Effector CD4-positive, alpha-beta T cell (primary cell): ENCODE measurements around the gene PELI3.
"Not testable (repeated sequence)": the region's sequence is repeated elsewhere in the genome, so short reads cannot be mapped to it uniquely, and the experiment has no call there.

Source experiments
- DNase-seq: peaks from one replicate; pipeline ENCODE4 v3.0.0-alpha.2; 2020

The PELI3 gene

GRCh38 chr11:66447012-66447411 lies 19.7 kb upstream of the PELI3 start:
- no peak for DNase-seq

- DNase-seq = no peak
Observed at GRCh38 chr11:66448523-66448922, 18.2 kb upstream of the PELI3 start.

- DNase-seq = no peak
Observed at GRCh38 chr11:66450560-66450959, 16.1 kb upstream of the PELI3 start.

GRCh38 chr11:66451663-66452062 lies 15.0 kb upstream of the PELI3 start:
- DNase-seq = no peak

GRCh38 chr11:66454247-66454646 lies 12.5 kb upstream of the PELI3 start:
- DNase-seq = no peak

GRCh38 chr11:66454828-66455227 lies 11.9 kb upstream of the PELI3 start:
- no peak for DNase-seq

GRCh38 chr11:66457826-66458225 lies 8.9 kb upstream of the PELI3 start:
- DNase-seq = no peak

- DNase-seq = no peak
Observed at GRCh38 chr11:66459138-66459778, 7.4 kb upstream of the PELI3 start.

- DNase-seq = no peak
Observed at GRCh38 chr11:66462010-66462409, 4.7 kb upstream of the PELI3 start.

GRCh38 chr11:66462911-66463310 lies 3.8 kb upstream of the PELI3 start:
- DNase-seq = no peak

- not testable (repeated sequence) for DNase-seq
Observed at GRCh38 chr11:66464116-66464515, 2.6 kb upstream of the PELI3 start.

- no peak for DNase-seq
Observed at GRCh38 chr11:66464916-66465315, 1.8 kb upstream of the PELI3 start.

- no peak for DNase-seq
Observed at GRCh38 chr11:66465373-66466224, 1.1 kb upstream of the PELI3 start.

GRCh38 chr11:66467034-66467659 lies 442 bp downstream of the PELI3 start:
- no peak for DNase-seq

GRCh38 chr11:66467756-66468155 lies 1.1 kb downstream of the PELI3 start:
- no peak for DNase-seq

- DNase-seq = no peak
Observed at GRCh38 chr11:66468691-66469090, 2.0 kb downstream of the PELI3 start.

- DNase-seq = no peak
Observed at GRCh38 chr11:66469441-66469840, 2.7 kb downstream of the PELI3 start.

- no peak for DNase-seq
Observed at GRCh38 chr11:66470015-66470414, 3.3 kb downstream of the PELI3 start.

- no peak for DNase-seq
Observed at GRCh38 chr11:66471142-66471541, 4.4 kb downstream of the PELI3 start.

- DNase-seq = no peak
Observed at GRCh38 chr11:66472054-66472453, 5.3 kb downstream of the PELI3 start.

GRCh38 chr11:66473167-66473566 lies 6.5 kb downstream of the PELI3 start:
- DNase-seq = no peak

- no peak for DNase-seq
Observed at GRCh38 chr11:66473608-66474515, 7.2 kb downstream of the PELI3 start.
